ENCODE results near the gene MSRB1.

MSRB1 gene

DNA sequence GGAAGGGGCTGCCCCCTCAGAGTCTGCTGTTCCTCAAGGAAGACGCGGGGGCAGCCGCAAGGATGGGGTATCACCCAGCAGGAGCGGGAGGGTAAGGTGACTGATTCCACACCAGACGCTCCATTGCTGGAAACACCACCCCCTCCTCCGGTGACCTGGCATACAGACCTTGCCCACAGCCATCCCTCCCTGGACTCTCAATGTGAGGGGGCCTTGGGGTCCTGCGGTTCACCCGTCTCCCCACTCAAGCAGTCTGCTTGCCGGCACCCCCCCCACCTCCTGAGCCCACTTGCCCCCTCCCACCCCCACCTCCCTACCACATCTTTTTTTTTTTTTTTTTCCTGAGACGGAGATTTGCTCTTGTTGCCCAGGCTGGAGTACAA, 12.7 kb downstream of the MSRB1 start:
- Histone ChIP-seq H3K4me3 (replicated peaks; ENCODE audit: insufficient read depth, low read length) (no peak overlapping the region), H3K27me3 (ENCODE audit: insufficient read depth, poor library complexity, severe bottlenecking) (no peaks in the 10 kb centered on the region), H3K27ac (replicated peaks) (peak overlapping the region; percentile 91)
- TF ChIP-seq, protein P1, sequence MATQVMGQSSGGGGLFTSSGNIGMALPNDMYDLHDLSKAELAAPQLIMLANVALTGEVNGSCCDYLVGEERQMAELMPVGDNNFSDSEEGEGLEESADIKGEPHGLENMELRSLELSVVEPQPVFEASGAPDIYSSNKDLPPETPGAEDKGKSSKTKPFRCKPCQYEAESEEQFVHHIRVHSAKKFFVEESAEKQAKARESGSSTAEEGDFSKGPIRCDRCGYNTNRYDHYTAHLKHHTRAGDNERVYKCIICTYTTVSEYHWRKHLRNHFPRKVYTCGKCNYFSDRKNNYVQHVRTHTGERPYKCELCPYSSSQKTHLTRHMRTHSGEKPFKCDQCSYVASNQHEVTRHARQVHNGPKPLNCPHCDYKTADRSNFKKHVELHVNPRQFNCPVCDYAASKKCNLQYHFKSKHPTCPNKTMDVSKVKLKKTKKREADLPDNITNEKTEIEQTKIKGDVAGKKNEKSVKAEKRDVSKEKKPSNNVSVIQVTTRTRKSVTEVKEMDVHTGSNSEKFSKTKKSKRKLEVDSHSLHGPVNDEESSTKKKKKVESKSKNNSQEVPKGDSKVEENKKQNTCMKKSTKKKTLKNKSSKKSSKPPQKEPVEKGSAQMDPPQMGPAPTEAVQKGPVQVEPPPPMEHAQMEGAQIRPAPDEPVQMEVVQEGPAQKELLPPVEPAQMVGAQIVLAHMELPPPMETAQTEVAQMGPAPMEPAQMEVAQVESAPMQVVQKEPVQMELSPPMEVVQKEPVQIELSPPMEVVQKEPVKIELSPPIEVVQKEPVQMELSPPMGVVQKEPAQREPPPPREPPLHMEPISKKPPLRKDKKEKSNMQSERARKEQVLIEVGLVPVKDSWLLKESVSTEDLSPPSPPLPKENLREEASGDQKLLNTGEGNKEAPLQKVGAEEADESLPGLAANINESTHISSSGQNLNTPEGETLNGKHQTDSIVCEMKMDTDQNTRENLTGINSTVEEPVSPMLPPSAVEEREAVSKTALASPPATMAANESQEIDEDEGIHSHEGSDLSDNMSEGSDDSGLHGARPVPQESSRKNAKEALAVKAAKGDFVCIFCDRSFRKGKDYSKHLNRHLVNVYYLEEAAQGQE (IDR thresholded peaks at IDR 0.05; ENCODE audit: insufficient replicate concordance, low read depth) = no peak
- TF ChIP-seq POLR2AphosphoS5 (IDR thresholded peaks at IDR 0.05; ENCODE audit: low read depth) (no peak), GABPA (IDR thresholded peaks at IDR 0.05; ENCODE audit: low read depth) (no peak), CTCF (IDR thresholded peaks at IDR 0.05; ENCODE audit: insufficient read depth, low read length) (no peak), SPI1 (IDR thresholded peaks at IDR 0.05; ENCODE audit: borderline replicate concordance, low read depth) (no peak)
- DNase-seq (ENCODE audit: low read depth in 1 of 2, low spot score in 1 of 2) = no peak

DNA sequence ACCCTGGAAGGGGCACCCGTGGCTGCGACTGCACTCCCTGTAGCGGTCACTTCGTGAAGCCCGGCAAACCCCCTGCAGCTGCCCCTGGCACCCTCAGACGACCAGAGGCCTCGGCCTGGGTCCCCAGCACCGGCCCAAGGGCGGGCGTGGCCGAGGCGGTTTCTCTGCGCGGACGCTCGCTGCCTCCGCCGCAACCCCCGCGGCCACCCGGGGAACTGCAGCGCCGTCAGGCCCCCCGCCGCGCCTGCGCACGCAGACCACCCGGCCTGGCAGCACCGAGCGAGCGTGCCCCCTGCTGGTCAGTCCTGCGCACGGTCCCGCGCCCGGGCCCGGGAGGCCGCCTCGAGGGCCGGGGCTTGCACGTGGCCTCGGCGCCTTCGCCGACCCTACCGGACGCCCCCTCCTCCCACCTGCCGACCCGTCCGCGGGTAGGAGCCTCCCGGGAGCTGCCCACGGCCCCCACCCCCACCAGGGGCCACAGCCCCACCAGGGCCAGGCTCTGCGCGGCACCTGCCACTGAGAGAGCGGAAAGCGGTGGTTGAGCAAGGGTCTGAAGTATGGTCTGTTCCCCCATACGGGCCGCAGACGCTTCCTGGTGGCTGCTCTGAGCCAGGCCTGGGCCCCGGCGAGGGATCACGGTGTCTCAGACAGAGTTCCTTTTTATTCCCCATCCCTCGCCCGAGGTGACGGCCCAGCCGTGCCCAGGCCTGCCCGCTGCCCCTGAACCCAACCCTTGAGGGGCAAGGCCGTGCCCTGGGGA, 13.2 kb downstream of the MSRB1 start:
- peak overlapping the region; percentile 91 for H3K27ac ChIP-seq (replicated peaks)
- TF ChIP-seq GABPA (IDR thresholded peaks at IDR 0.05; ENCODE audit: low read depth) (no peak), CTCF (IDR thresholded peaks at IDR 0.05; ENCODE audit: insufficient read depth, low read length) (peak; percentile 45), POLR2AphosphoS5 (IDR thresholded peaks at IDR 0.05; ENCODE audit: low read depth) (peak; percentile 66), SPI1 (IDR thresholded peaks at IDR 0.05; ENCODE audit: borderline replicate concordance, low read depth) (peak; percentile 48; the same call in 1 of the 2 replicates)
- TF ChIP-seq, protein P1 (IDR thresholded peaks at IDR 0.05; ENCODE audit: insufficient replicate concordance, low read depth) = peak; percentile 58
- H3K4me3 ChIP-seq (replicated peaks; ENCODE audit: insufficient read depth, low read length) = peak overlapping the region; percentile 41
- H3K27me3 ChIP-seq (ENCODE audit: insufficient read depth, poor library complexity, severe bottlenecking) = no peaks in the 10 kb centered on the region
- DNase-seq (ENCODE audit: low read depth in 1 of 2, low spot score in 1 of 2) = peak; percentile 72 to 90

DNA sequence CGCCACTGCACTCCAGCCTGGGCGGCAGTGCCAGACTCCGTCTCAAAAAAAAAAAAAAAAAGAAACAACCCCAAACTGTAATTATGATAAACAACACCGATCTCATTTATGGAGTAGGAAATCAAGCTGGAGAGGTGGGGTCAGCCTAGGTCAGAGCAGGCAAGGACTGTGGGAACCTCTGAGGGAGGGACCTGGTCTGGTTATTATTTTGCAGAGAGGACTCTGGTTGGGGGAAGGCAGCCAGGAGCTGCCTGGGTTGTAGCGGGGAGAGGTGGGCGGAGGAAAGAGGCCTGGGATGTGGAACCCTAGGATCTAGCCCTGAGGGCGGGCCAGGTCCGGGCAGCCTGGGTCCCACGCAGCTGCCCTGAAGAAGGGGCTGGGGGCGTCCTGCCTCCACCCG, 13.9 kb downstream of the MSRB1 start:
- TF ChIP-seq, protein P1 (IDR thresholded peaks at IDR 0.05; ENCODE audit: insufficient replicate concordance, low read depth) = no peak
- TF ChIP-seq GABPA (IDR thresholded peaks at IDR 0.05; ENCODE audit: low read depth) (no peak), POLR2AphosphoS5 (IDR thresholded peaks at IDR 0.05; ENCODE audit: low read depth) (no peak), CTCF (IDR thresholded peaks at IDR 0.05; ENCODE audit: insufficient read depth, low read length) (no peak), SPI1 (IDR thresholded peaks at IDR 0.05; ENCODE audit: borderline replicate concordance, low read depth) (no peak)
- Histone ChIP-seq H3K27me3 (ENCODE audit: insufficient read depth, poor library complexity, severe bottlenecking) (no peaks in the 10 kb centered on the region), H3K4me3 (replicated peaks; ENCODE audit: insufficient read depth, low read length) (peak overlapping the region; percentile 41), H3K27ac (replicated peaks) (peak overlapping the region; percentile 91)
- DNase-seq (ENCODE audit: low read depth in 1 of 2, low spot score in 1 of 2) = no peak

Data from HL-60 (cell line).